NCI-H2196 (cell line): ENCODE measurements around the gene WNT8A.
A peak's percentile ranks its signal among the peaks of the same experiment; 100 is the strongest.
"Not testable (repeated sequence)": the region's sequence is repeated elsewhere in the genome, so short reads cannot be mapped to it uniquely, and the experiment has no call there.

Source experiments
- DNase-seq: peaks from one replicate; lab custom pipeline; 2025; ENCODE audit not compliant: unreplicated experiment; lab: John Stamatoyannopoulos, UW

Gene WNT8A, protein sequence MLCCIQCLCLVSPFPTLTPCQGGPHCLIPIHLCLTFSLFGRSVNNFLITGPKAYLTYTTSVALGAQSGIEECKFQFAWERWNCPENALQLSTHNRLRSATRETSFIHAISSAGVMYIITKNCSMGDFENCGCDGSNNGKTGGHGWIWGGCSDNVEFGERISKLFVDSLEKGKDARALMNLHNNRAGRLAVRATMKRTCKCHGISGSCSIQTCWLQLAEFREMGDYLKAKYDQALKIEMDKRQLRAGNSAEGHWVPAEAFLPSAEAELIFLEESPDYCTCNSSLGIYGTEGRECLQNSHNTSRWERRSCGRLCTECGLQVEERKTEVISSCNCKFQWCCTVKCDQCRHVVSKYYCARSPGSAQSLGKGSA

DNA sequence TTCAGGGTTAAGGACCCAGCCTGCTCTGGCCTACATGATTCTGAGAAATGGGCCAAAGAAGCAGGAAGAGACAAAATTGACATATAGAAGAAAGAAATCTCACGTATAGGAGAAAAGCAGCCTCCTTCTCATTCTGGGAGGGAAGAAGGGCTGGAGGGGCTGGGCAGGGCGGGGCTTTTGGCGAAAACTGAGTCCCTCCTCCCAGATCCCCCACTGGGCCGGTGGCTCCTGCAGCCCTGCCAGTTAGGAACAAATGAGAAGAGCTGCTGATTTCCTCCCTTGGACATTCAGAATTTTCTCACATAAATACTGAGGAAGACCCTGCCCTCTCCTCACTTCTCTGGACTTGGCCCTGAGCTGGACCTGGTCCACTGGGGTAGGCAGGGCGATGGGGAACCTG lies at the start of gene WNT8A:
WNT8A (plus strand) TSS at position 332 of the 400 bp plus-strand sequence. CDS start 95 bp downstream, outside the sequence.
- no peak for DNase-seq

DNA sequence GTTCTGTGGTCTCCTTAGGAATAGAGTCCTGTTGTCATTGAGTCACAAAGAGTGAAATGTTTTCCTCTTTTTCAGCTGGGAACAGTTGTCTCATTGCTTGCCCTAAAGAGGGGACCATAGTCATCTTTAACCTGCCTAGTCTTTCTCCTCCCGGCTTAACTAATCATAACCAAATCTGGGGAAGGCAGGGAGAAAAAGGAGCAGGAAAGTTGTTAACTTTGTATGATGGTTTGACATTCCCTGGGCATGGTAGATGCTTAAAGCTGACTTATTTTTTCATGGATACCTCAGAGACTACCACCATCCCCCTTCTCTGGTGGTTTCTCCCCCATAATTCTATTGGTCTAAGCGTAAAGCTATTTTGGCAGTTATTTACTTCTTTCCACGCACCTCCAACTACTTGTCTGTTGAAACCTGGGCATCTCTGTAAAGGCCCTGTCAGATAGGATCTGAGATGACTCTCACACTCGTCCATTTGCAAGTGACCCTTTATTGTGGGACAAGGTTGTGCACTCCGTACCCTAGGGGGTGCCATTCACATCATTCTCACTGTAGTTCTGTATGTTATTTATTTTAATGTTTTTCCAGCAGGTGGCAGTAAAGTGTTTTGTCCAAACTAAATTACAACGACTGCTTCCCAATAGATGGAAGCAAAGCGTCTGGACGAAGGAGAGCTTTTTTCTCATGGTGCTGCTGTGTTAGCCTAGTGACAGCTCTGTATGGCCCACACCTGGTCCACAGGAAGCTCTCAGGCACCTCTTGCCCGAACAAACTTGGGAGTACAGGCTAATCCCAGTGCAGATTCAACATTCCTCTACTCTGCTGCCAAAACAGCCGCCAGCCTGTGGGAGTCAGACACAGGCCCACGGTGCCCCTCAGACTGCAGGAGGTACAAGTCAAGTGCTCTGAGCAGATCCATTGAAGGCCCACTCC lies 48.0 kb upstream of the WNT8A start:
- DNase-seq: peak; percentile 81

DNA sequence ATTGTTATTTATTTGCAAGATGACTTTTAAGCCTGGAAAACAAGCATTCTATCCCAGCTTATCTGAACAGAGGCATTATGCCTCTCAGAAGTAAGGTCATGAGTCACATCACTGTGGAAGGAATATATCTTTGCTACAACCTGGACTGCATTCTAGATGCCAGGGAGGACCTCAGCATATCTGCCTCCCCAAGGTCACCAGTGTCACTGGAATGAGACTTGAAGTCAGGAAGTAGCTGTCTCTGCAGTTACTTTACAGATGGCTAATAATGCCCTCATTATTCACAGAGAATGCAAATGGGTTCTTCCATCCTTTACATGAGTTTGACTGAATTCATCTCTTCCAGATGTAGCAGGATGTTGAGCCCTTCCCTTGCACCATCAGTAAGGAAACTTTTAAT lies 46.6 kb upstream of the WNT8A start:
- no peak for DNase-seq

DNA sequence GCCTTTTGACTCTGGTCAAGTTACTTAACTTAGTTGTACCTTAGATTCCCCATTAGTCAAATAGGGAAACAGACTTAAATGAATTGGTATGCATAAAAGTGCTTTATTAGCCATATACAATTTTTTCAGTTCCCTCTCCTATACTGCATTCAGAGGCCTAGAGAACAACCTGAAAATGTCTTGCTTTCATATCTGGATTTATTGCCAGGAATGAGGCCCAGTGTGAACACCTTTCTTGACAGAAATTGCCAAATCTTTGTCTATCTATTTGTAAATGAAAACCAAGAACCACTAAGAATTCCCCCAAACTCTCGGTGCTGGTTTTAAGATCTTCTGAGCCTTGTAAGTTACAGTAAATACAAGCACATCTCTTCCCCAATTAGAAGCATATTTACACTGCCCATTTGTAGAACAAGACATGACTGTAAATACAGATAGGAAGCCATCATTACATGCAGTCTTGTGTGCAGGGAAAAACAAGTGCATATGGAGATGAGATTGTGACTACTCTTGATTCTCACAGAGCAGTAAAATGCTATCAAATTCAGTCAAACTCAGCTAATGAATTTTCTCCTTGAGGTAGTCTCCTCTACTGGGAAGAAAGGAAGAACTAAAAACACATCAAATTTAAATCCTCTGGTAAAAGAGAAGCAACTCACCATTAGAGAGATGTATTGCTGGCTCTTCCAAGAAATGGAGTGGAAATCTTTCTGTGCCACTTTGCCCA lies 45.8 kb upstream of the WNT8A start:
- DNase-seq: no peak

DNA sequence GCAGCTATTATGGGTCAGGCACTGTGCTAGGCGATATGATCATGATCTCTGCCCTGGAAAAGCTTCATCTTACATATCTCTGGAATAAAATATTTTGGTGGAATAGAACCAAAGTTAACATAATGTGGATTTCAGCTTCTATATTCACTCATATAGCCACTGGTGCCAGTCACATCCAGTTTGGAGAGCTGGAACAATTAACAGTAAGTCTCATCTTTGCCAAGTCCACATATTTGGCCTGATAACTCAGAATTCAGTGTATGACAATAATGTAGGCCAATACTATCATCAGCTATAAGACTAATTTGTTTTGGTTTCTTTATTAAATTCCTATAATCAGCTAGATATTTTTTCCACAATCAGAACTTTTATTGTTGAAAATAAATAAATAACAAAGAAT lies 45.0 kb upstream of the WNT8A start:
- DNase-seq: no peak

DNA sequence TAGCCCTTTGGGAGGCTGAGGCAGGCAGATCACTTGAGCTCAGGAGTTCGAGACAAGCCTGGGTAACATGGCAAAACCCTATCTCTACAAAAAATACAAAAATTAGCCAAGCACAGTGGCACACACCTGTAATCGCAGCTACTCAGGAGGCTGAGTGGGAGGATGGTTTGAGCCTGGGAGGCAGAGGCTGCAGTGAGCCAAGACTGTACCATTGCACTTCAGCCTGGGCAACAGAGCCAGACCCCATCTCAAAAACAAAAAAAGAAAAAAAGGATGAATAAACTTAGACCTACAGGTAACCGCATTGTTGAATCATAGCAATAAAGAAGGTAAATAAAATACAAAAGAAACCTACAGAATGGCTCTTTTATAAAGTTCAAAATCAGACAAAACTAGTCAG lies 38.5 kb upstream of the WNT8A start:
- DNase-seq: not testable (repeated sequence)

DNA sequence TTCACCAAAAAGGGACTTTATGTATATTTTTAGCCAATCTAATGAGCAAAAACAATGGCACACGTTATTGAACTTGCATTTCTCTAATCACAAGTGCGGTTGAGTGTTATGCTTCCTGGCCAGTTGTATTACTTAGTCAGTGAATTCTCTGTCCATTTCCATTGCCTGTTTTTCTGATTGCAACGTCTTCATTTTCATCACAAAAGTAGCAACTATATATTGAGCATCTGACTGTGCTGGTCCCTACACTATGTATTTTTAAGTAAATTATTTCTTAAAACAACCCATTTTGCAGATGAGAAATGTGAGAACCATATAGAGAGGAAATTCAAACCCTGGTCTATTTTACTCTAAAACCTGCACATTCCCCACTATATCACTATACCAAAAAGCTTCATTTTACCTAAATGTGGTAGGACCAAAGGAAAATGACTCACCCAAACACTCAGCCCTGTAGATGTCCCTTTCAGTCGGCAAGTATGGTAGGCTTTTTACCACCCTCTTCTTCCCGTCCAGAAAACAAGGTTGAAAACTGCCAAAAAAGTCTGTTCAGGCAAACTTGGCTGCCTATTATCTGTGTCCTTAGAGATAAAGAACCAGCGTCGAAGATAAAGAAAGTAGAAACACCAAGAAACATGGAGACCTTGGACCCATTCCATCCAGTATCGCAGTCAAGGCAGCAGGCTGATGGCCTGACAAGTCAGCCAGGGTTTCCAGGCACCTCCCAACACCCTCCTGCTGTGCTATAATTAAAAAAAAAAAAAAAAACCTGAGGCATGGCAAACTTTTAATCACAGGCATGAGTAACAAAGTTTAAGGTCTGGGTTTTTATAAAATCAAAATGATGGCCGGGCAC lies 32.2 kb upstream of the WNT8A start:
- no peak for DNase-seq

DNA sequence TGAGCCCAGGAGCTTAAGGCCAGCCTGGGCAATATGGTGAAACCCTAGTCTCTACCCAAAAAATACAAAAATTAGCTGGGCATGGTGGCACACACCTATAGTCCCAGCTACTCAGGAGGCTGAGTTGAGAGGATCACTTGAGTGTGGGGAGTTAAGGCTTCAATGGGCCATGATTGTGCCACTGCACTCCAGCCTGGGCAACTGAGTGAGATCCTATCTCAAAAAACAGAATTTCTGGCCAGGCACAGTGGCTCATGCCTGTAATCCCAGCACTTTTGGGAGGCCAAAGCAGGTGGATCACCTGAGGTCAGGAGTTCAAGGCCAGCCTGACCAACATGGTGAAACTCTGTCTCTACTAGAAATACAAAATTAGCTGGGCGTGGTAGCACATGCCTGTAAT lies 31.1 kb upstream of the WNT8A start:
- DNase-seq: not testable (repeated sequence)

DNA sequence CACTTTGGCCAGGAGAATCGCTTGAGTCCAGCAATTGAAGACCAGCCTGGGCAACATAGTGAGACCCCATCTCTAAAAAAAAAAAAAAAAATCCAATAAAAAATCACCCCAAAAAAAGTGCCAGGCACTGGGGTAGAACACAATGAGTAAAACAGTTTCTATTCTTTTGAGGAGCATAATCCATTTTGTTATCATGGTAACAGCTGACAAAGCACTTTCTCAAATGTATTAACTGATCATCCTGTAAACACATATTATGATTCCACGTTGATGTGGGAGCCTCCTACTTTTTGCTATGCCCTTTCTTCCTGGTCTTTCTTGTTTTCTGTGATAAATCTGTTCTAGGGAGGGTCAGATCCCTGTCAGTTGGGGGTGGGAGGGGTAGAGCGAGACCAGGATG lies 30.3 kb upstream of the WNT8A start:
- no peak for DNase-seq

DNA sequence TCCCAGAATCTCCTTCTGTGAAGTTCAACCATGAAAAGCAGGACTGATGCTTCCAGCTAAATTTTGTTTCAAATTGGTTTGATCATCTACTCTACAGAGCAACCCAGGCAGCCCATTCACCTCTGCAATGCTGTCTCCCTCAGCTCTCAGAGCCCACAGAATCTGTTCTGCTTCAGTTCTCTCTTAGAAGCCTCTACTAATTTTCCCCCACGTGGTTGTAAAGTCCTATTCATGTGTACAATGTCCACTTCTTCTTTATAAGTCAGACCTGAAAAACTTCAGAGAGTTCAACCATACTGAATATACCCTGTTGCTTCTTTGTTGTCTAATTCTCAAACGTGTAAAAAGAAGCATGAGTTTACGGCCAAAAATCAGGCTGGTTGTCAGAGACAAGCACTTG lies 29.6 kb upstream of the WNT8A start:
- no peak for DNase-seq

DNA sequence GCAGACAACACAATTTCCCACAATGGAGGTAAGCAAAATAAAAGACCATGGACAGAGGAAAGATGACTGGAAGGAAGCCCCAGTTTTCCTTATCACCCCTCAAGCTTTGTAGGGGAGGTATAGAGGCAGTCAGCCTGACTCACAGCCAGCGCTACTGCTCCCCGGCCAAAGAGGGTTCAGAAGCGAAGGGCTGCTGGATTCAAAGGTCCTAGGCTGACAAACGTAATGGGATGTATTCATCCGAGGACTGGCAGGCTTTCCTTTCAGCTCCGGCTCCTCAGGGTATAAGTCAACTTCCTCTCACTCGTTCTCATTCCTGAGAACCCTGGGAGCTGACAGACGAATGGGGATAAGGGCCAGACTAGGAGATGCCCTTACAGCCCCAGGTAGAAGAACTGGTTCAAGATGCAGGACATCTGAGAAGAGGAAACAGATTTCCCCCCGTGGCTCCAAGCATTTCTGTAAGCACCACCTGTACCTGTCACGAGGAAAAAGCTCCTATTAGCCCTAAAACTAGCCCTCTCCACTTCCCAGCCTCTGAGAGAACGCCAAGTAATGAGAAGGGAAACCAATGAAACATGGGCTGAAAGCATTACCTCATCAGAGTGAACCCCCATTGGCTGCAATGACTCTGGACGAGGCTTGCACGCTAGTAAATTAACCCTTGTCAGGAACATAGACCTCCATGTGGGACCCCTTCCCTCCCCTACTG lies 28.8 kb upstream of the WNT8A start:
- DNase-seq: no peak

DNA sequence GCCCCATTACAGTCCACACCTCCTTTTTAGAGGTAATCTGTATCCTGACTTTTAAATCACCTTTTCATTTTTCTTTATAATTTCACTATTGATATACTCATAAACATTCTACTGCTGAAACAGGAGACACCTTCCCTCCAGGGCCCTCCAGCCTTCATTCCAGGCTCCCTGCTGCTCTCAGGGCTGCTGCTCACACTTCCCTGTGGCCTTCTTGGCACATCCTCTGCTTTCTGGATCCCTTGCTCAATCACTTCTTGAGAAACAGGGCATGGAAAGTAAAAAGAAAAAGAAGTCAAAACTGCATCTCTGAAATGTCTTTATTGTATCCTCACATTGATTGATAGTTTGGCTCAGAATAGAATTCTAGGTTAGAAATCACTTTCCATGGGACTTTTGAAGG lies 19.3 kb upstream of the WNT8A start:
- no peak for DNase-seq

DNA sequence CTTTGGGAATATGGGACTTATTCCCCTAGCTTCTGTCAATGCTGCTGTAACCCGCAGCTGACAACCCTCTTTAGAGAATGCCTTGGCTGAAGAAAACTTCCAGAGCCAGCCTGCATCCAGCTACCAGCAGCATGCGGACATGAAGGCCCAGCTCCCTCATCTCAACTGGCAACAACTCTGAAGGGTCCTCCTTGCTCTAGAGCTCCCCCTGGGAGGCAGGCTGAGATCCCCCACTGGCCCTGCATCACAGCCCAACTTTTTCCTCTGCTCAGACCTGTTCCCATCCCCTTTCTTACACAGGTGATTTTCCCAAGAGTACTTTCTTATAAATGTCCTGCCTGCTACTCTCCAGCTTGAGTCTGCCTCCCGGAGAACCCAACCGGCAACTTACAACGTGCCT lies 18.7 kb upstream of the WNT8A start:
- no peak for DNase-seq

DNA sequence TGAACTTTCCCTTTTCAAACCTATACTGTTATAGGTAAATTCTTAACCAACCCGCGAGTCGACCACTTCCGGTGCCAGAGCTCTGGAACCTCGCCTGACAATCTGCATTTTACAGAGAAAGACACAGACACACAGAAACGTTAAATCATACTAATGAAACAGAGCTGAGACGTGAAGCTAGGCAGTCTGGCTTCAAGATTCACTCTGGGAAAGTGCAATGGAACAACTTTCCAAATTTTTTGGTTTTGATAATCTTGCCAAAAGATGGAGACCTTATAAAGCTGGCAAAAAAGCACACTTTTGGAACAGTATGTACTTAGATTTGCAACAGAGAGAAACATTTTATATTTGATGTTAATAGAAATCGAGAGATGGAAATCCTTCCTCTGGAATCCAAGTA lies 15.9 kb upstream of the WNT8A start:
- no peak for DNase-seq

DNA sequence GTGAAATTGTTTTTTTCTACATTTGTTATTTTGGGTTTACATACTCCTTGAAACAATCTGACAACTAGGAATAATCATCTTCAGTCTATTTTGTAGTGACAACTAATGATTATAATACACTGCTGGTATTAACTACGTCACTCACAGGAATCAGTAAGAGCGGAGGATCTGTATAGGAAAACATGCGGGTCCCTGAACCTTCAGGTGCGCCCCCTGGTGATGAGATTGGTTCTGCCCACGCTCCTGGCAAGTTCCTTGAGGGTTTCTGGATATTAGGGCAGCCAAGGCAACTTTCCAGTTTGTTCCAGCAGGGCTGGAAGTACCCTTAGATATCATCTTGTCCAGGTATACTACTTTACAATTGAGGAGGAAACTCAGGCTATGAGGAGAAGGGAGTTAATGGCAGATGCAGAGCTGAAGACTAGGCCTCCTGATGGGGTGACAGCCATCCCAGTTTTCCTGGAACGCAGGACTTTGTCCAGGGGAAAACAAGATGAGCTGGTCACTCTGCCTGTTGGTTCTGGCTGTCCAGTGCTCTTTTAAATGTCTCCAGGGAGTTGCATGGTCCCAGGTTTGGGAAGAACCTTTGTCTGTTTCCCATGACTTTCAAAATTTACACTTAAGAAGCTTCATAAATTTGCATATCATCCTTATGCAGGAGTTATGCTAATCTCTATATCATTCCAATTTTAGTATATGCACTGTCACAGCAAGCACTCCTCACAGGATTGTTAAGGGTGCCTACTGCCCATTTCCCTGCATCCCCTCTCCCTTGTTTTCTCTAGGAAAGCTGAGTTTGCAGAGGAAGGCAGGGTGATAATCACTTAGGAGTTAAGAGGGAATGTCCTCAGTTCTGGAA lies 14.9 kb upstream of the WNT8A start:
- peak; percentile 52 for DNase-seq

DNA sequence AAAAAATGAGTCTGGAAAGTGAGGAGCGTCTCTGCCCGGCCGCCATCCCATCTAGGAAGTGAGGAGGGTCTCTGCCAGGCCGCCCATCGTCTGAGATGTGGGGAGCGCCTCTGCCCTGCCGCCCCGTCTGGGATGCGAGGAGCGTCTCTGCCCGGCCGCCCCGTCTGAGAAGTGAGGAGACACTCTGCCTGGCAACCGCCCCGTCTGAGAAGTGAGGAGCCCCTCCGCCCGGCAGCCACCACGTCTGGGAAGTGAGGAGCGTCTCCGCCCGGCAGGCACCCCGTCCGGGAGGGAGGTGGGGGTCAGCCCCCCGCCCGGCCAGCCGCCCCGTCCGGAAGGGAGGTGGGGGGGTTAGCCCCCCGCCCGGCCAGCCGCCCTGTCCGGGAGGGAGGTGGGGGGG lies 13.8 kb upstream of the WNT8A start:
- DNase-seq: not testable (repeated sequence)

DNA sequence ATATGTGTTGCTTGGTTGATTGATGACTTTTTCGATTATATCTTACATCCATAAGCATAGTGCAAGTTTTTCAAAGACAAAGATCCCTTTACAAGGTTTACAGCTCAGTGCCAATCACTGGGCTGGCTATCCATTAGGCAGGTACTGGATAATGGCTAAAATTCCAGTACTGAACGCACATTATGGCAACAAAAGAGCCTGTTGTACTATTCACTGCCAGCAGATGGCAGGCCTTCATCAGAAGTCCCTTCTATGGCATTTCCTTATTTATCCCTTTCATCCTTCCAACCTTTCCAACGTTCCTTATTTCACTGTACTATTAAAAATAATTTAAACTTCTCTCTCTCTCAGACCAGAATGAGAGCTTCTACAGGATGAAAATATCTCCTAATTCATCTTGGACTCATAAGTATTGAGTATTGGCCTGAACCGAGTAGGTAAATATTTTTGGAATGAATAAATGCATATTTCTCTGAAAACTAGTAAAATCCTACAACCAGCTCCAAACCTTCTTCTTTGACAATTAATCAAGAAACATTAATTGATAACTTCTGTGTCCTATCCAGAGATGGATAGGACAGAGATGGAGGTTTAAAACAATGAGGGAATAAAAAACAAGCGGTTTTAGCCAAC lies 6.7 kb upstream of the WNT8A start:
- DNase-seq: peak; percentile 68

DNA sequence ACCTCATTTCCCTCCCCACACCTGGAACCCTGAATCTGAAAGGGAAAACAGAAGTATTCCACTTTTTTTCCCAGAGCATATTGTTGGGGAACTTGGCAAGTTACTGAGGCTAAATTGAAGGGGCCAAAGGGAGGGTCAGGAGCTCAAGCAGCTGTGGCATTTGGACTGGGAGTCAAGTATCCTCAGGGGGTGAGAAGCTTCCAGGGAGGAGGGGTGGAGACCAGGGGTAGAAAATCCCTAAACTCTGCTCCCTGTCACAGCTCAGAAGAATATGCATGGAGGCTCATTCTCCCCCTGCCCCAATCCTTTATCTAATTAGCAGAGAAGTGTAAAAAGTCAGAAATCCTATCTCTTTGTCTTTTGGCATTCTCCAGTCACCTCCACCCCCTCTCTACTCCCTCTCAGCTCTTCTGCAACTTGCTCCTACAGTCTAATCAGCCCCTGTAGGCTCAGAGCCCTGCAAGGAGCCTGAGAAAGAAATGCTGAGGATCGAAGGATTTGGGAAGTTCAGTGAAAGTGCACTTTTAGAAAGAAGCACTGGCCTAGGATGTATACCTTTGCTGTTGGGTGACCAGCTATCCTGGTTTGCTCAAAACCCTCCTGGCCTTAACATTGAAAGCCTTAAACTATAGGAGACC lies 5.7 kb upstream of the WNT8A start:
- DNase-seq: no peak
